GM18507 (cell line): ENCODE measurements around the gene VIPR2.
"Not testable (repeated sequence)": the region's sequence is repeated elsewhere in the genome, so short reads cannot be mapped to it uniquely, and the experiment has no call there.

Experiments used
- DNase-seq: peaks from one replicate; pipeline ENCODE4 v3.0.0; 2011; ENCODE audit warnings: low read depth; ENCODE audit not compliant: insufficient read length; ENCODE audit errors: extremely low spot score
- FAIRE-seq: peaks from 2 replicates; lab custom pipeline; 2011; peaks lifted over from hg19 to GRCh38; lab: Jason Lieb, UNC

Gene VIPR2

GRCh38 chr7:159108941-159109652 lies 35.6 kb downstream of the VIPR2 start:
- no peak for DNase-seq
- no peak for FAIRE-seq

- no peak for DNase-seq
- no peak for FAIRE-seq
Measured at GRCh38 chr7:159108491-159108890, 36.2 kb downstream of the VIPR2 start.

- no peak for FAIRE-seq
- no peak for DNase-seq
Measured at GRCh38 chr7:159107161-159107892, 37.3 kb downstream of the VIPR2 start.

GRCh38 chr7:159105832-159106811 lies 38.5 kb downstream of the VIPR2 start:
- FAIRE-seq (no peak), DNase-seq (no peak)

- DNase-seq (no peak), FAIRE-seq (no peak)
Measured at GRCh38 chr7:159105066-159105780, 39.4 kb downstream of the VIPR2 start.

GRCh38 chr7:159104188-159104920 lies 40.3 kb downstream of the VIPR2 start:
- no peak for FAIRE-seq
- no peak for DNase-seq

- no peak for DNase-seq
- no peak for FAIRE-seq
Measured at GRCh38 chr7:159103382-159104187, 41.1 kb downstream of the VIPR2 start.

- no peak for FAIRE-seq
- DNase-seq: no peak
Measured at GRCh38 chr7:159102681-159103381, 41.8 kb downstream of the VIPR2 start.

- DNase-seq, FAIRE-seq: not testable (repeated sequence)
Measured at GRCh38 chr7:159101661-159102091, 43.0 kb downstream of the VIPR2 start.

- not testable (repeated sequence) for DNase-seq, FAIRE-seq
Measured at GRCh38 chr7:159101083-159101395, 43.6 kb downstream of the VIPR2 start.

- not testable (repeated sequence) for FAIRE-seq, DNase-seq
Measured at GRCh38 chr7:159100281-159101082, 44.2 kb downstream of the VIPR2 start.

- DNase-seq (no peak), FAIRE-seq (no peak)
Measured at GRCh38 chr7:159099711-159100231, 44.9 kb downstream of the VIPR2 start.

GRCh38 chr7:159098811-159099655 lies 45.6 kb downstream of the VIPR2 start:
- no peak for DNase-seq
- no peak for FAIRE-seq

GRCh38 chr7:159098424-159098786 lies 46.3 kb downstream of the VIPR2 start:
- FAIRE-seq: no peak
- DNase-seq: no peak

GRCh38 chr7:159097661-159098423 lies 46.8 kb downstream of the VIPR2 start:
- FAIRE-seq: no peak
- DNase-seq: no peak
